Body of pancreas (tissue), 4 donors: ENCODE measurements around the gene CTAGE4.

Source experiments
- CTCF ChIP-seq, 7 experiments: fragments of 450-650 bp in 4 of 7; fragments of 200-600 bp in 3 of 7; sonication (generic) in 3 of 7; IDR thresholded peaks; one replicate each; pipeline ENCODE4 v1.5.1; 2016 to 2019; ENCODE audit warnings: antibody characterized with exemption in 7 of 7
- POLR2A ChIP-seq, 3 donors: fragments of 450-650 bp; IDR thresholded peaks; one replicate each; pipeline ENCODE4 v1.6.1; 2016; ENCODE audit warnings: antibody characterized with exemption in 3 of 3, mild to moderate bottlenecking in 2 of 3

- TF ChIP-seq CTCF (IDR thresholded peaks at IDR 0.05) (no peak), POLR2A (IDR thresholded peaks at IDR 0.05) (no peak)
Observed at GRCh38 chr7:144142187-144142586, 41.1 kb upstream of the CTAGE4 start.
